Measurements from ENCODE around the gene GRIA2.
"Not testable (repeated sequence)": the region's sequence is repeated elsewhere in the genome, so short reads cannot be mapped to it uniquely, and the experiment has no call there.

Gene GRIA2

DNA sequence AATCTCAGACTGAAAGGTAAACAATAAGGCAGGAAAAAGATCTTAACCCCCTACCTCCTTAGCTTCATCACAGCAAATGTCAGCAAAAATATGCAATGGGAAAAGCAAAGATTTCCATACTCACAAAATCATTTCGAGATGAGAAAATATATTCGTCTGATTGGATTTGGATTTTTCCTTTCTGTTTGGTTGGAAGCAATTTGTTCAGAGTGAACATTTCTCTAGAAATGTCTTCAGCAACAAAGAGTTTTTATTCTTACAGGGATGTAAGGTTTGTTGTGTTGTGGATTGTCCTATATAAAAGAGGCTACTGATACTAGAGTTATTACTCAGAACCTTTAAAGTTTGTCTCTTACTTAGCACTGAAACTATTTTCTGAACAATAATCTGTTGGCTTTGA, 23.8 kb downstream of the GRIA2 start:
- H3K79me2 ChIP-seq (ENCODE audit: insufficient read depth, low read length), result no peaks in the 10 kb centered on the region
- H3F3A ChIP-seq (ENCODE audit: insufficient read depth, low read length), result no peaks in the 10 kb centered on the region
- no peaks in the 10 kb centered on the region for H3K36me3 ChIP-seq (ENCODE audit: insufficient read depth, low read length)
- H3K27me3 ChIP-seq (ENCODE audit: insufficient read depth, low read length), result no peaks in the 10 kb centered on the region
- no peaks in the 10 kb centered on the region for H3K9me3 ChIP-seq (ENCODE audit: low read length)
- H3K4me2 ChIP-seq (ENCODE audit: low read length), result no peak overlapping the region
- no peak overlapping the region for H3K4me3 ChIP-seq (ENCODE audit: low read depth, low read length, poor library complexity, severe bottlenecking)
- no peak overlapping the region for H2AFZ ChIP-seq (ENCODE audit: low read length)
- no peak overlapping the region for H3K9ac ChIP-seq (ENCODE audit: low read length)
- H3K27ac ChIP-seq (ENCODE audit: low read depth, low read length, poor library complexity, severe bottlenecking), result no peak overlapping the region
- H3K4me1 ChIP-seq (ENCODE audit: insufficient read depth, low read length, severe bottlenecking), result no peaks in the 10 kb centered on the region
- H4K20me1 ChIP-seq (ENCODE audit: insufficient read depth, low read length), result no peaks in the 10 kb centered on the region
- TF ChIP-seq, protein P1, sequence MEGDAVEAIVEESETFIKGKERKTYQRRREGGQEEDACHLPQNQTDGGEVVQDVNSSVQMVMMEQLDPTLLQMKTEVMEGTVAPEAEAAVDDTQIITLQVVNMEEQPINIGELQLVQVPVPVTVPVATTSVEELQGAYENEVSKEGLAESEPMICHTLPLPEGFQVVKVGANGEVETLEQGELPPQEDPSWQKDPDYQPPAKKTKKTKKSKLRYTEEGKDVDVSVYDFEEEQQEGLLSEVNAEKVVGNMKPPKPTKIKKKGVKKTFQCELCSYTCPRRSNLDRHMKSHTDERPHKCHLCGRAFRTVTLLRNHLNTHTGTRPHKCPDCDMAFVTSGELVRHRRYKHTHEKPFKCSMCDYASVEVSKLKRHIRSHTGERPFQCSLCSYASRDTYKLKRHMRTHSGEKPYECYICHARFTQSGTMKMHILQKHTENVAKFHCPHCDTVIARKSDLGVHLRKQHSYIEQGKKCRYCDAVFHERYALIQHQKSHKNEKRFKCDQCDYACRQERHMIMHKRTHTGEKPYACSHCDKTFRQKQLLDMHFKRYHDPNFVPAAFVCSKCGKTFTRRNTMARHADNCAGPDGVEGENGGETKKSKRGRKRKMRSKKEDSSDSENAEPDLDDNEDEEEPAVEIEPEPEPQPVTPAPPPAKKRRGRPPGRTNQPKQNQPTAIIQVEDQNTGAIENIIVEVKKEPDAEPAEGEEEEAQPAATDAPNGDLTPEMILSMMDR (IDR thresholded peaks at IDR 0.05; ENCODE audit: low read length), result no peak
- no peak for TF ChIP-seq EZH2 (IDR thresholded peaks at IDR 0.05; ENCODE audit: borderline replicate concordance, low read length)
- no peaks in the 10 kb centered on the region for H3K9me2 ChIP-seq (ENCODE audit: low read depth, low read length)

DNA sequence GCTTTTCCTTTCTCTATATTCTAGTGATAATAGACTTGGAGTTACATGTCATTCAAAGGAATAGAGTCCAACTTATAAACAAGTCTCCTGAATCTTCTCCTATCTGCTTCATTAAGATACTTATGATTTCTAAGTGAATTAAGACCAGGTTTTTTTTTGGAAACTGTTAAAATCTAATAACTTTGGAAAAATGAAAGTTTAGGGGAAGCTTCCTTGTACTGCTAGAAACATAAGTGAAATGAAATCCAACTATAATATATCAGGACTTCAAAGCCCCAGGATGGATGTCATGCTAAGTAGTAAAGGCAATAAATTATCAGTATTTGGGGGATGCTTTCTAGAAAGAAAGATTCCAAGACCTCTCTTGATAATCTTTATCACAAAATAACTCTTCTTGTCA, 24.8 kb downstream of the GRIA2 start:
- Histone ChIP-seq H3F3A (ENCODE audit: insufficient read depth, low read length) (no peaks in the 10 kb centered on the region), H3K9me2 (ENCODE audit: low read depth, low read length) (no peaks in the 10 kb centered on the region), H3K4me3 (ENCODE audit: low read depth, low read length, poor library complexity, severe bottlenecking) (no peak overlapping the region), H3K27me3 (ENCODE audit: insufficient read depth, low read length) (no peaks in the 10 kb centered on the region), H3K9me3 (ENCODE audit: low read length) (no peaks in the 10 kb centered on the region), H3K4me1 (ENCODE audit: insufficient read depth, low read length, severe bottlenecking) (no peaks in the 10 kb centered on the region), H3K36me3 (ENCODE audit: insufficient read depth, low read length) (no peaks in the 10 kb centered on the region), H3K27ac (ENCODE audit: low read depth, low read length, poor library complexity, severe bottlenecking) (no peak overlapping the region), H3K4me2 (ENCODE audit: low read length) (no peak overlapping the region), H3K79me2 (ENCODE audit: insufficient read depth, low read length) (no peaks in the 10 kb centered on the region), H4K20me1 (ENCODE audit: insufficient read depth, low read length) (no peaks in the 10 kb centered on the region), H2AFZ (ENCODE audit: low read length) (no peak overlapping the region), H3K9ac (ENCODE audit: low read length) (no peak overlapping the region)
- TF ChIP-seq, protein P1 (IDR thresholded peaks at IDR 0.05; ENCODE audit: low read length), result no peak
- no peak for TF ChIP-seq EZH2 (IDR thresholded peaks at IDR 0.05; ENCODE audit: borderline replicate concordance, low read length)

DNA sequence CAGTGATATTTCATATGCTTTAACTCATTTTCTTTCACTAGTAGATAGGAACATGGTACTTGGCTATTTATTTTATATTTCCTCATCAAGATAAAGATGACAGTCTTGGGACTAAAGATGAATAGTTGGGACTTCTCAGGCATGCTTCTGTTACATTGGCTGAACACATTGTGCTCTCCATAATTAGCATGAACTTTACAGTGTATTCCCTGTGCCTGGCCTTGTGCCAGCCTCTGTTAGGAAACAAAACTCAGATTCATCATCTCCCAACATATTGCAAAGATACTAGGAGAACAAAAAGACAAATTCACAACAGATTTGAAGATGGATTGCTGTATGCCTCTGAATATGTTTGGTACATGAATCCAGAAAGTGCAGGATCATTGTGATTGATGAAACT, 26.4 kb downstream of the GRIA2 start:
- no peak overlapping the region for H3K4me2 ChIP-seq (ENCODE audit: low read length)
- no peaks in the 10 kb centered on the region for H3K9me3 ChIP-seq (ENCODE audit: low read length)
- TF ChIP-seq, protein P1 (IDR thresholded peaks at IDR 0.05; ENCODE audit: low read length), result no peak
- TF ChIP-seq EZH2 (IDR thresholded peaks at IDR 0.05; ENCODE audit: borderline replicate concordance, low read length), result no peak
- no peaks in the 10 kb centered on the region for H3K27me3 ChIP-seq (ENCODE audit: insufficient read depth, low read length)
- no peaks in the 10 kb centered on the region for H3K9me2 ChIP-seq (ENCODE audit: low read depth, low read length)
- no peaks in the 10 kb centered on the region for H3K79me2 ChIP-seq (ENCODE audit: insufficient read depth, low read length)
- H3K4me1 ChIP-seq (ENCODE audit: insufficient read depth, low read length, severe bottlenecking), result no peaks in the 10 kb centered on the region
- no peak overlapping the region for H3K27ac ChIP-seq (ENCODE audit: low read depth, low read length, poor library complexity, severe bottlenecking)
- H2AFZ ChIP-seq (ENCODE audit: low read length), result no peak overlapping the region
- no peak overlapping the region for H3K4me3 ChIP-seq (ENCODE audit: low read depth, low read length, poor library complexity, severe bottlenecking)
- H3F3A ChIP-seq (ENCODE audit: insufficient read depth, low read length), result no peaks in the 10 kb centered on the region
- H3K36me3 ChIP-seq (ENCODE audit: insufficient read depth, low read length), result no peaks in the 10 kb centered on the region
- H4K20me1 ChIP-seq (ENCODE audit: insufficient read depth, low read length), result no peaks in the 10 kb centered on the region
- no peak overlapping the region for H3K9ac ChIP-seq (ENCODE audit: low read length)

DNA sequence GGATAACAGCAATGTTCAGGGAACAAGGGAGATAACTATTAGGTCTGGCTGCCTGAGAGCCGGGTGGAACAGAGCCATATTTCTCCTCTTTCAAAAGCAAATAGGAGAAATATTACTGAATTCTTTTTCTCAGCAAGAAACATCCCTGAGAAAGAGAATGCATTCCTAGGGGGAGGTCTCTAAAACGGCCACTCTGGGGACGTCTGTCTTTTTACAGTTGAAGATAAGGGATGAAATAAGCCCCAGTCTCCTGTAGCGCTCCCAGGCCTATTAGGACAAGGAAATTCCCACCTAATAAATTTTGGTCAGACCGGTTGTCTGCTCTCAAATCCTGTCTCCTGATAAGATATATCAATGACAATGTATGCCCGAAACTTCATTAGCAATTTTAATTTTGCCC, 37.6 kb downstream of the GRIA2 start:
- H2AFZ ChIP-seq (ENCODE audit: low read length); H3F3A ChIP-seq (ENCODE audit: insufficient read depth, low read length); H3K4me3 ChIP-seq (ENCODE audit: low read depth, low read length, poor library complexity, severe bottlenecking); H3K79me2 ChIP-seq (ENCODE audit: insufficient read depth, low read length); H3K9me2 ChIP-seq (ENCODE audit: low read depth, low read length); H4K20me1 ChIP-seq (ENCODE audit: insufficient read depth, low read length); H3K4me2 ChIP-seq (ENCODE audit: low read length); H3K27ac ChIP-seq (ENCODE audit: low read depth, low read length, poor library complexity, severe bottlenecking); H3K36me3 ChIP-seq (ENCODE audit: insufficient read depth, low read length); H3K4me1 ChIP-seq (ENCODE audit: insufficient read depth, low read length, severe bottlenecking); H3K9me3 ChIP-seq (ENCODE audit: low read length); H3K27me3 ChIP-seq (ENCODE audit: insufficient read depth, low read length); H3K9ac ChIP-seq (ENCODE audit: low read length): not testable (repeated sequence)

All from OCI-LY1 (cell line).